ENCODE results near the gene MYL3. TPM values are rescaled to one million over a fixed set of nuclear protein-coding genes. Genes with fewer than 3 reads are reported as not detected.

MYL3 gene
- total and polyA plus RNA-seq, 2 of the 4 experiments (the other 2 are of a cell fraction): 0.09 TPM; not detected in 1

- H3K56ac ChIP-seq (ENCODE audit: extremely low read depth, insufficient read depth, low read length): no peak overlapping the region
- no peak overlapping the region for H4K5ac ChIP-seq (ENCODE audit: low read depth, low read length)
- in situ Hi-C loops (cut with MboI; ENCODE audit: low sequenced_read_pairs): no loop called here
- no peak for ATAC-seq (ENCODE audit: low read depth)
- no peak overlapping the region for H3K4me2 ChIP-seq (ENCODE audit: low read depth, low read length)
- no TSS peak for BruUV-seq (replicated peaks)
- no peak overlapping the region for H2BK20ac ChIP-seq (ENCODE audit: low read depth, low read length)
- no peak overlapping the region for H3K23ac ChIP-seq (ENCODE audit: low read depth, low read length)
- 75% methylated on average over 2 of the region's 10 CpGs; no CpG with 5 or more reads in 1 of the 2 experiments for WGBS, 2 experiments (ENCODE audit: extremely low coverage in 2 of 2, insufficient read length in 1 of 2)
- no peak overlapping the region for H2BK5ac ChIP-seq (ENCODE audit: low read depth, low read length, poor library complexity, severe bottlenecking)
- H3K18ac ChIP-seq (ENCODE audit: low read depth, low read length): no peak overlapping the region
- H2BK15ac ChIP-seq (ENCODE audit: low read depth, low read length): no peak overlapping the region
- dilution Hi-C loops (cut with HindIII; ENCODE audit: low sequenced_read_pairs, unreplicated experiment): no loop called here
- peaks cover 49% of the 10 kb centered on the region for H3K27me3 ChIP-seq (ENCODE audit: control insufficient read depth, insufficient read depth, low read length)
- no peak for TF ChIP-seq MAFK (IDR thresholded peaks at IDR 0.05; ENCODE audit: low read depth, low read length)
- TF ChIP-seq USF2 (IDR thresholded peaks at IDR 0.05; ENCODE audit: low read depth, low read length): no peak
- no peak for TF ChIP-seq FOS (IDR thresholded peaks at IDR 0.05; ENCODE audit: low read depth, low read length)
- no peak for TF ChIP-seq CHD1 (IDR thresholded peaks at IDR 0.05; ENCODE audit: low read depth, low read length)
- TF ChIP-seq POLR2A (IDR thresholded peaks at IDR 0.05; ENCODE audit: low read depth, low read length): no peak
- TF ChIP-seq CEBPB (IDR thresholded peaks at IDR 0.05; ENCODE audit: low read depth, low read length): no peak
- no peak for TF ChIP-seq MAZ (IDR thresholded peaks at IDR 0.05; ENCODE audit: borderline replicate concordance, low read depth, low read length)
- no peak for TF ChIP-seq CTCF (conservative IDR thresholded peaks at IDR 0.05; ENCODE audit: low read depth, low read length)
- TF ChIP-seq MXI1 (IDR thresholded peaks at IDR 0.05; ENCODE audit: borderline replicate concordance, low read depth, low read length): no peak
- no peak for TF ChIP-seq RFX5 (IDR thresholded peaks at IDR 0.05; ENCODE audit: low read depth, low read length)
- no peak for TF ChIP-seq BHLHE40 (IDR thresholded peaks at IDR 0.05; ENCODE audit: low read depth, low read length)
- no peak for TF ChIP-seq ELK1 (IDR thresholded peaks at IDR 0.05; ENCODE audit: borderline replicate concordance, low read depth, low read length)
- no peak overlapping the region for H2AFZ ChIP-seq (replicated peaks; ENCODE audit: low read length, poor library complexity)
- no peak overlapping the region for H4K8ac ChIP-seq (ENCODE audit: low read depth in 2 of 2, low read length in 2 of 2)
- H3K9me3 ChIP-seq (ENCODE audit: control insufficient read depth, insufficient read depth, low read length): no peaks in the 10 kb centered on the region
- H3K4ac ChIP-seq (ENCODE audit: low read depth, low read length): no peak overlapping the region
- no peak overlapping the region for H2BK120ac ChIP-seq (ENCODE audit: low read depth, low read length)
- no peaks in the 10 kb centered on the region for H4K20me1 ChIP-seq (ENCODE audit: insufficient read depth, low read length)
- no peaks in the 10 kb centered on the region for H3K36me3 ChIP-seq (ENCODE audit: control insufficient read depth, insufficient read depth, low read length)
- ChIA-PET CTCF (no interaction called here), POLR2A (ENCODE audit: unreplicated experiment) (no interaction called here)
- H2AK9ac ChIP-seq (replicated peaks; ENCODE audit: low read depth, low read length, poor library complexity): peak overlapping the region; percentile 50
- H3K14ac ChIP-seq (replicated peaks; ENCODE audit: low read depth, low read length): no peak overlapping the region
- no peaks in the 10 kb centered on the region; the same call in 1 of the 2 replicates for H3K9me1 ChIP-seq (ENCODE audit: insufficient read depth, low read length)
- H4K91ac ChIP-seq (ENCODE audit: insufficient read depth, low read depth, low read length): no peak overlapping the region
- H3K4me1 ChIP-seq (ENCODE audit: control insufficient read depth, insufficient read depth, low read length): no peaks in the 10 kb centered on the region; the same call in 1 of the 2 replicates
- H3K79me1 ChIP-seq (ENCODE audit: low read depth in 1 of 2, low read length in 2 of 2): no peaks in the 10 kb centered on the region
- no peak overlapping the region for H3K4me3 ChIP-seq (ENCODE audit: insufficient read depth, low read depth, low read length)
- H3K9ac ChIP-seq (ENCODE audit: low read depth, low read length): no peak overlapping the region
- DNase-seq: no peak
- intact Hi-C loops (cut with micrococcal nuclease): no loop called here
- no peak overlapping the region for H3K27ac ChIP-seq (ENCODE audit: insufficient read depth, low read length)
- H2AK5ac ChIP-seq (ENCODE audit: low read depth, low read length): no peak overlapping the region
Measured at GRCh38 chr3:46860810-46861604, 2.2 kb downstream of the MYL3 start.
